NCI-H1436 treated with DMSO at 0.1 percent for 48 hours (cell line): ENCODE results near the gene DCXR.

Experiments used
- DNase-seq: peaks from one replicate; lab custom pipeline; 2025; lab: John Stamatoyannopoulos, UW

DCXR gene

DNA sequence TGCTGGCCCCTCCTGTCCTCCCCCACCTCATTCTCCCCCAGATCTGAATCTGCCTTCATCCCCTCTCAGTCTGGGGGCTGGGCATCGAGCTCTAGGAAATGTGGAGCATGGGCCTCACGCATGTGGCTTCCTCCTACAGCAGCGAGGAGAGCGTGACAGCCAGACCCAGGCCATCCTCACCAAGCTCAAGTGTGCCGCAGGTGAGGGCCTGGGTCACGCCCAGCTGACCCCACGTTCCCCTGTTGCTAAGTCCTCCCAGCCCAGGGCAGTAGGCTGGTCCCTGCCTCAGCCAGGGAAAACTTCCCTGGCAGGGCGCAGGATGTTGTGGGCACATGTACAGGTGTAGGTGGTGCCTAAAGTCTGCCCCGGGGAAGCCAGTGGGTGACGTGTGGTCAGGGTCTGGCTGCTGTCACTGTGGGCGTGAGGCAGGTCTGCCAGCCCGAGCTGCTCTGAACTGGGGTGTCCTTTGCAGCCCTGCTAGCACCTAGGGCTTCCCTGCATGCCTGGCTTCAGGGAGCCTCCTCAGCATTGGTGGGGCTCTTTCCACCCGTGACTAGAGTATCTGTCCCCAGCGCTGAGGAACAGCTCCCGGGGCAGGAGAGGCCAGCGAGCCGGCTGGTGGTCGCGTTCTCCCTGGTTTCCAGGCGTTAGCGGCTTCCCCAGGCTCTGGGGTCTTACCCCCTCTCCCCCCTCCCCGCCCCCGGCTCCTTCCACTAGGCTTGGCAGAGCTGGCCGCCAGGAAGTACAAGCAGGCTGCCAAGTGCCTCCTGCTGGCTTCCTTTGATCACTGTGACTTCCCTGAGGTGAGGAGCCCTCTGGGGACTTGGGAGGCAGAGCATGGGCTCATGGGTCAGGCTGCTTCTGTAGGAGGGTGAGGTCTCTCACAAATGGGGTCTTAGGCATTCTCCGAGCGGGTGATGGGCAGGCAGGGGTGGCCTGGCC is 17.8 kb upstream of the DCXR start:
- DNase-seq = no peak

DNA sequence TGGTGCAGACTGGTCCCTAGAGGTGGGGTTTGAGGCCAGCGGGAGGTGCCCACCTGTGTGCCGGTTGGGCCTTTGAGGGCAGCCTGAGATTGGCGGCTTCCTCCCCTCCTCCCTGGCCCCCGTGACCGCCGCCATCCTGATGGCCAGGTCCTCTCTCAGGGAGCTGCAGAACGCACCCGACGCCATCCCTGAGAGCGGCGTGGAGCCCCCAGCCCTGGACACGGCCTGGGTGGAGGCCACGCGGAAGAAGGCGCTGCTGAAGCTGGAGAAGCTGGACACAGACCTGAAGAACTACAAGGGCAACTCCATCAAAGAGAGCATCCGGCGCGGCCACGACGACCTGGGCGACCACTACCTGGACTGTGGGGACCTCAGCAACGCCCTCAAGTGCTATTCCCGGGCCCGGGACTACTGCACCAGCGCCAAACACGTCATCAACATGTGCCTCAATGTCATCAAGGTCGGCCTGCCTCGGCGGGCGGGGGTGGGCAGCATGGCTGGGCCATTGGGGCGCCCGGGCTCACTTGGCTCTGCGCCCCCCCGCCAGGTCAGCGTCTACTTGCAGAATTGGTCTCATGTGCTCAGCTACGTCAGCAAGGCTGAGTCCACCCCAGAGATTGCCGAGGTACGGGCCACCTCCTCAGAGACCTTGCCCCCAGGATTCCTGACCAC is 17.0 kb upstream of the DCXR start:
- DNase-seq = no peak

- no peak for DNase-seq
These were observed 16.2 kb upstream of the DCXR start for GRCh38 chr17:82053556-82054263.

GRCh38 chr17:82053130-82053529 is 15.6 kb upstream of the DCXR start:
- no peak for DNase-seq

DNA sequence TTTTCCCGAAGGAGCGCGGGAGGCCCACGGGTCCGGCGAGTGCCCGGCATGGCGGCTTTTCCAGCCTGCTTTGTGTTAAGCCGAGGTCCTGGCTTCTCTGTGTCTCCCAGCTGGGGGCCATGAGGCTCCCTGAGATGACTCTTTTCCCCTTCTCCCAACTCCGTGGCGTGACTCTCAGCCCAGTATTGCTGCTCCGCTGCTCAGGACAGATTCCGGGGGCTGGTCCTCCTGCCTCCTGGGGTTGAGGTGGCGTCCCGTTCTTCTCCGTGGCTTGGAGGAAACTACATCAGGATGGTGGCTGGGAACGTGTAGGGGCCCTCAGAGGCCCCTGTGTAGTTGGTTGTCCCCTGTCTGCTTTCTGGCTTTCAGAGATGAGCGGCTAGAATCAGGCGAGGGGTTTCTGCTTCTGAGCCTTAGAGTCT is 15.2 kb upstream of the DCXR start:
- no peak for DNase-seq

- DNase-seq = no peak
These were observed 14.5 kb upstream of the DCXR start, which contains the start of the genes GPS1 and RFNG for GRCh38 chr17:82051776-82052637. Gene GPS1 (plus strand): TSS chr17:82051898. CDS start chr17:82051932, 34 bp downstream. Gene RFNG (minus strand): TSS chr17:82051811. CDS start chr17:82051766, 45 bp downstream.

DNA sequence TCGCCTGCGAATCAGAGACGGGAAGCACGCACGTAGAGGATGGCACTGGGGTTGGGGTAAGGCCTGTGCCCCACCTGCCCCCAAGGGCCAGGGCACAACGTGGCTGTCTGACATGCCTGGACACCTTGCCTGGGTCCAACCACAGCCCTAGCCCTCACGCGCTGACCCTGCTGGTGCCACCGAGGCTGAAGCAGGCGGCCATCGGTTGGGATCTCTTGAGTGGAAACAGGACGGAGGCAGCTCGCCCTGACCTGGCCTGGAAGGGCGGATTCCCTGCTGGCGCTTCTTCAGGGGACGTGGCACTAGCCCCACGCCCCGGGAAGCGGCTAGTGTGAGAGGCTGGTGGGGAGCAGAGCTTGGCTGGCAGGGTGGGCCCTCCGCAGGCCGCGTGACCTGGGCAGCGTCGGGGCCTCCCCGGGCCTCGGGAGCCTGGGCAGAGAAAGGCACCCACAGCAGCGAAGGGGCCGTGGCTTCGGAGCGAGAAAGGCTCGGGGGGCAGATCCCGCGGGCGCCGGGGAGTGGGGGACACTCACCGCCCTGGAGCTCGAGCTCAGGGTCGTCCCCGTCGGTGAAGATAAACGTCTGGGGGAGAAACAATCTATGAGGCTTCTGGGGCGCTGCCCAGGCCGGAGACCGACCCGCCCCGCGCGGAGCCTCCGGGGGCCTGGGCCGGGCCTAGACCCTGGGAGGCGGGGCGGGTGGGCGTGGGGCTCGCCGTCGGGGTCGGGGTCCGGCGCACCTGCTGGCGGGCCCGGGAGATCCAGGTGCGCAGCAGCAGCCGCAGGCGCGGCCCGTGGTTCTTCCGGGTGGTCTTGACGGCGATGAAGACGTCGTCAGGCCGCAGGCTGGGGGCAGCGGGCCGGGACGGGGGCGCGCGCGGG is 13.5 kb upstream of the DCXR start:
- no peak for DNase-seq

DNA sequence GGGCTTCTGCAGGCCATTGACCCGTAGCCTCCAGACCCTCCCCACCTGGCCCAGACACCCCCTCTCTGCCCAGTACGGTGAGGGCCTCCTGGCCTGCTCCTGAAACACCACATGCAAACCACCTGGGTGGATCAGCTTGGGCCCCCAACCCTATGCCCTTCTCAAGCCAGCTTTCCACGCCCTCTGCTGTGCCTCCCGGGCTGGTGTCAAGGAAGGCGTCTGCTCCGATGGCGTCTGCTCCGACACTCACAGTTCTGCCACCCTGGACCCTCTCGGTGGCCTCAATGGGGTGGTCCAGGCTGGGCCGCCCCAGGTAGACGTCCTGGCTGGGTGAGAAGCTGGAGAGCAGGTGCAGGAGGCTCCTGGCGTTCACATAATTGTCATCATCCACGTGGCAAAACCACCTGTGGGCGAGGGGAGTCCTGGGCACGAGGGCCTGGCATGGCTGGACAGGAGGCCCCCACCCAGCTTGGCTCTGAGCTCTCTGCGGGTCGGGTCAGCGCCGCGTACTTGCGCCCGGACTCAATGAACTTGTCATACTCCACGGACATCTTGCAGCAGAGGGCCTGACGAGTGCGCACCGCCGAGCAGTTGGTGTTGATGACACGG is 12.8 kb upstream of the DCXR start:
- no peak for DNase-seq

DNA sequence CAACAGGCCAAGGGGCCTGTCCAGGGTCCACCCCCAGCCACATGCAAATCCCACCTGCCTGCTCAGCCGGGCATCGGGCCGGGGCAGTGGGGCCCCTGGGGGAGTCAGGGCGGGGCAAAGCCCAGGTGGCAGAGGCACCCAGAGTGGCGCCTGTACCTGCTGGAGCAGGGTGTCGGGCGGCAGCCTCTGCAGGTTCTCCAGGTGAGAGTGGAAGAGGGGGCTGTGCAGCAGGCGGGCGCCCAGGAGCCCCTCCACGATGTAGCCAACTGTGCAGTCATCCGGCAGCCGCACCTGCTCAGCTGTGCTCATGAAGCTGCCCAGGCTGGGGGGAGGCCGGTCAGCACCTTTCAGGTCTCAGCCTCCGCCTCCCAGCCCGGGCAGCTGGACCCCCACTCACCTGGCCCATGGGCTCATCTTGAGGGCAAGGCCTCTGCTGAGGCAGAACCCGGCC is 12.0 kb upstream of the DCXR start:
- DNase-seq = no peak

DNA sequence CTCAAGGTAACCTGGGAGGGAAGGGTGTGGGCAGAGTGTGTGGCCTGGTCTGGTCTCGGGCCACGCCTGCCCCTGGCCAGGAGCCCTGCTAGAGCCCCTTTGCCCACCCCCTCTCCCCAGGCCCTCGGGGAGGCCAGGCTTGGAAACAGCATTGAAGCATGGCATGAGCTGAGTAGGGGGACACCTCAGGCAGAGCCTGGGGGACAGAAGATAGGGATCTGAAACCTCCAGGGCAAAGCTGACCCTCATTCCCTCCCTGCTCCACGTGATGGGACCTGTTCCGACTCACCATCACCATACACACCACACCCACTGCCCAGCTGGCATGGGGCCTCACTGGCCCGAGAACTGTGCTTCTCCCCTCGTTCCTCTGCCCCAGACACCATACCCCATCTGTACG is 11.6 kb upstream of the DCXR start:
- DNase-seq = no peak

GRCh38 chr17:82048571-82048971 is 11.1 kb upstream of the DCXR start:
- no peak for DNase-seq

DNA sequence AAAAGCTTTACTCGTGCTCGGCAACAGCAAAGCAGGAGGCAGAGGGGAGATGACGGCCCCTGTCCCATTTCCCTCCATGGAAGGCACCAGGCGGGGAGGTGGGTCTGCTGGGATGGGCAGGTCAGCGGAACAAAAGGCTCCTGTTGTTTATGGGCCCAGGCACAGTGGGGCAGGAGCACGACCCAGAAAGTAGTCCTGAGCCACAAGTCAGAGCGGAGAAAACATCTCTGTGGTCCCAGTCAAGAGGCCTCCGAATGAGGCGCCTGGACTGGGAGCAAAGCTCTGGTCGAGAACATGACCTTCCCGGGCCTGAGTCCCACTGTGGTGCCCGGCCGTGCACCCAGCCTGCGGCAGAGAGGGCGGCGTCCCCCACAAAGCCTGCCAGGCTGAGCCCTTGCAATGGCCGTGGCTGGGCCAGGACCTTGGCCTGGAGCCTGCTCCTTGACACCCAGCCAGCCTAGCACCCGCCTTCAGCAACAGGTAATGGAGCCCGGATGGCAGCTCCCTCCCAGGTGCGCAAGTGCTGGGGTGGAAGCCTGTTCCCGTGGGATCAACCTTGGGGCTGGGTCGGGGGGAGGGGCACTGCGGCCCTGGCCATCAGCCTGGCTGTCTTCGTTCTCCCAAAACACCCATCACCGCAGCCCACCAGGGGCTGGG is 10.5 kb upstream of the DCXR start:
- DNase-seq = no peak

DNA sequence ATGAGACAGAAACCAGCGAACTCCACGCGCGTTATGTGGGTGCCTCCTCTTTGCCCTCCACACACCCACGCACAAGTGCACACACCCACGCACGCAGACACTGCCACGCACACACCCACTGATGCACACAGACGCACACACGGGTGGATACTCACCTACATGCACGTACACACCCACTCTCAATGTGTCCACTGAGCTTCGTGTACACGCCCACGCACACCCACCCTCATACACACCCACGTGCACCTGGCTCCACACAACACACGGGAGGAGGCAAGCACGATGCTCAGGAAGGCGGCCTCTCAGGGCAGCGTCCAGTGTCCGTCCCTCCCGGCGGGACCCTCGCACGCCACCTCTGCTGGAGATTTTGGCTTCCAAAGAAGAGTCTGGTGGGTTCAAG is 9.9 kb upstream of the DCXR start:
- DNase-seq = no peak

- no peak for DNase-seq
These were observed 9.4 kb upstream of the DCXR start for GRCh38 chr17:82046903-82047302.

DNA sequence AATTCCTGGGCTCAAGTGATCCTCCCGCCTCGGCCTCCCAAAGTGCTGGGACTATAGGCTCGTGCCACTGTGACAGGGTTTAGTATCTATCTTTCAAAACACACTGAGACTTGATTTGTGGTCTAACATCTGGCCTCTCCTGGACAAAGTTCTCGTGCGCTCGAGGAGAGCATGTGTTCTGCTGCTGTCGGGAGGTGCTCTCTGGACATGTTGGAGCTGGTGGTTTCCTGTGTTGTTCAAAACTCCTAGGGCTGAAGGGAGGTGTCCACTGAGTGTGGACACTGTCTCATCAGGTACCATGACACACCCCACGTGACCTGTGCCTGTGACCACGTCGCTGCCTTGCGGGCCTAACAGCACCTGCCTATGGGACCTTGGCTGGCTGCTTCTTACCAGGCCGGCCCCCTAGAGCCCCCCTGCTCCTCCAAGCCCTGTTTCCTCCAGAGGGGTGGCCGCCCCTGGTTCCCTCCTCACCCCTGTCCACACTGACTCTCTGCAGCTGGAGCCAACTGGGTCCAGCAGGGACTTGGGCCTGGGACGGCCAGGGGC is 8.5 kb upstream of the DCXR start:
- DNase-seq = no peak

GRCh38 chr17:82043507-82043906 is 6.0 kb upstream of the DCXR start:
- DNase-seq = no peak

GRCh38 chr17:82042649-82043048 is 5.2 kb upstream of the DCXR start:
- no peak for DNase-seq

- DNase-seq = no peak
These were observed 3.8 kb upstream of the DCXR start for GRCh38 chr17:82041144-82041814.
